HG03378 (cell line): ENCODE measurements around the gene TBC1D16.
"Not testable (repeated sequence)": the region's sequence is repeated elsewhere in the genome, so short reads cannot be mapped to it uniquely, and the experiment has no call there.

ENCODE experiments used
- ATAC-seq: cut with Tn5 transposase; IDR thresholded peaks from one replicate; pipeline ENCODE4 v1.9.1; 2021; ENCODE audit warnings: mild to moderate bottlenecking, moderate library complexity; ENCODE audit not compliant: unreplicated experiment

TBC1D16 gene

DNA sequence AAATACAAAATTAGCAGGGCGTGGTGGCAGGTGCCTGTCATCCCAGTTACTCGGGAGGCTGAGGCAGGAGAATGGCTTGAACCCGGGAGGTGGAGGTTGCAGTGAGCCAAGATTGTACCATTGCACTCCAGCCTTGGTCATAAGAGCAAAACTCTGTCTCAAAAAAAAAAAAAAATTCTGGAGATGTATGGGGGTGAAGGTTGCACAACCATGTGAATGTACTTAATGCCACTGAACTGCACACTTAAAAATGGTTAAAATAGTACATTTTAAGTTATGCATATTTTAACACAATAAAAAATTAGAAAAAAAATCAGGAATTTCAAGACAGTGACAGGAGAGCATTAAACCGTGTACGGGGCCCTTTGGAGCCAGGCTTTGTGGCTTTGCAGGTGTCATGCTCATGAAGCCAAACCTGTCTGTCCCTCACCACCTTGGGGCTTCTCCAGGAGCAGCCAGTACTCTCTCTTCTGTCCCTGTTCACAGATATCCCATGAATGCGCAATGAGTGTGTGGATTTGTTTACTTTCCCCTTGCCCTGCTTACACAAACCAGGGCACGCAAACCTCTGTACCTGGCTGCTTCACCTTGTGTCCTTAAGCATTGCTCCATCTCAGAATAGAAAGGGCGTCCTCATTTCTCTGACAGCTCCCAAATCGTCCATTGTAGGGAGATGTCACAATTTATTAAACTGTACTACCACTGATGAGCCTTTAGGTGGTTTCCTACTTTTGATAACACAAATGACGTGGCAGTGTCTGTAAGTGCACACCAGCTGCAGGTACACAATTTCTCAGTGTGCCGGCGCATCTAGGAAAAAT, 138.2 kb downstream of the TBC1D16 start:
- ATAC-seq, result no peak

DNA sequence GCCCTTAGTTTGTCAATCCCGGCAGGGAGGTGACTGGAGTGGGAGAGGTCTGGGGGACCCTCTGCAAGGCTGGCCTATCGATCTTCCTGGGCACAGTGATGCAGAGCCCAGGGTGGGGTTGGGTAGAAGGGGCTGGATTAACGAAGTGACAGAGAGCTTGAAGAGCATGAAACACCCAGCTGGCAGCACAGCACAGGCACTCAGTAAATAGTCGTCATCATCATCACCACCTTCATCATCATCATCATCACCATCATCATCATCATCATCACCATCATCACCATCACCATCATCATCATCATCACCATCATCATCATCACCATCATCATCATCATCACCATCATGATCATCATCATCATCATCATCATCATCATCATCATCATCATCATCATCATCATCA, 142.2 kb downstream of the TBC1D16 start:
- not testable (repeated sequence) for ATAC-seq

DNA sequence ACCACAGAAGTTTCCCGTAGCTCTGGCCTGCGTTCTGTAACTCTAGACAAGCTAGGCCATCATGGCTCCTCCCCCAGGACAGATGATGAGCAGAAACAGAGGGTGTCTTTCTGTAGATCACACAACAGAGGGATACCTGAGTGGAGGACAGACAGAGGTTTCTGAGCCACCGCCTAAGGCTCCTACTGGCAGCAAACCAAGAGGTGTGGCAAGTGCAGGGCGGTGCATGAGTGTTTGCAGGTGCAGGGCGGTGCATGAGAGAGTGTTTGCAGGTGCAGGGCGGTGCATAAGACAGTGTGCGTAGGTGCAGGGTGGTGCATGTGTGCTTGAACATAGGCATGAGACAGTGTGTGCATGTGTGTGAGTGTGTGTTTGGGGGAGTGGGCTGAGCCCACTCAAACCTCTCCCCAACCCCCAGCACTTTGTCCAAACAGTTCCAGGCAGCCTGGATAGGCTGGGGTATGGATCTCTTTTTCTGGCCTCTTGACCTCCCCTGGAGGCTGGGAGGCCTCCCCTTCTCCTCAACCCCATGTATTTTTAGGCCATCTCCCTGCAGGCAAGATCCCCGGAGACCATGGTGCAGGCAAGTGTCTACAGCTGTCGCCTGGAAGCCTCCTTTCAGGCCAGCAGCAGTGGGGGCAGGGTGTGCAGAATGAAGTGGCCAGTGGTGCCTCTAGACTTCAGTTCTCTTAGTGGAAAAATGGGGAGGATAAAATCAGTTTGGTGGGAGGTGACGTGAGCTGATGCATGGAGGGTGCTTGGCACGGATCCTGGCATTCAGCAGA, 143.0 kb downstream of the TBC1D16 start:
- ATAC-seq, result no peak

DNA sequence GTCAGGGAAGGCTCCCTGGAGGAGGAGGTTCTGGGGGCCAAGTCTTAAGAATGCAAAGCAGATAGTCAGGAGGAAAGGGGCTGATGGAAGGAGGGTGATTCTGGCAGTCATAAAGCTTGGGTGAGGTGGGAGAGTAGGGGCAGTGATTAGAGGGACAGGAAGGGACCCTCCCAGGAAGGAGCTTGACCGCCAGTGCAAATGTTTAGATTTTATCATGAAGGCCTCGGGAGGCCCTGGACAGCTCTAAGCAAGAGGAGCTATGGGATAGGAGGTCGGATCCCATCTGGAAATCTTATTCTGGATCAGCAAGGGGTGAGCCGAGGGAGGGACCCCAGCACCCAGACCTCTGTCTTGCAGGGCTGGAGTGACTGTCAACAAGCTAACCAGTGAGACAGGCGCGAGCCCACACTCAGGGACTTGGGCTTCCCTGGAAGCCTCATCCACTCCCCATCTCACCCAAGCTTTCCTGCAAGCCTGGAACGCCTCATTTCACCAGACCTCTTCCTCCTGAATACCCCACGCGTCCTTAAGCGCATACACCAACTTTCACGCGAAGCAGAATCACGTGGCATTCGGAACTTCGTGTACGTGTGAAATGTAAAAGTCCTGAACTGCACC, 144.4 kb downstream of the TBC1D16 start:
- ATAC-seq, result no peak

DNA sequence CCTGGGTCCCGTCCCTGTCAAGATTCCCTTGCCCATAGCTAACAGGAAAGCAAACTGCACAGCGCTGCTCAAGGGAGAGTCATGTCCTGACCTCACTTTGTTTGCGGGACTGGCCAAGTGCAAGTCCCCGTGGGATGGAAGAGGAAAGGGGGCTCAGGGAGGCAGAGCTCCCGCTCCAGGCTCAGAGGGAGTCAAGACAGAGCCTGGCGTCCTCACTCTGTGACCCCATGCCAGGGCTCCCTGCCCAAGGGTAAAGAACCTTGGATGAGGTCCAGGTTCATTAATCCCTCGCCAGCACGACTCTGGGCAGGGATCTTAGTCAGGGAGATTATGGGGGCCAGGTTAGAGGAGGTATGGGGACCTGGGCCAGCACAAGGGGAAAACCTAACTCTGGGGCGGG, 145.0 kb downstream of the TBC1D16 start:
- ATAC-seq, result no peak

DNA sequence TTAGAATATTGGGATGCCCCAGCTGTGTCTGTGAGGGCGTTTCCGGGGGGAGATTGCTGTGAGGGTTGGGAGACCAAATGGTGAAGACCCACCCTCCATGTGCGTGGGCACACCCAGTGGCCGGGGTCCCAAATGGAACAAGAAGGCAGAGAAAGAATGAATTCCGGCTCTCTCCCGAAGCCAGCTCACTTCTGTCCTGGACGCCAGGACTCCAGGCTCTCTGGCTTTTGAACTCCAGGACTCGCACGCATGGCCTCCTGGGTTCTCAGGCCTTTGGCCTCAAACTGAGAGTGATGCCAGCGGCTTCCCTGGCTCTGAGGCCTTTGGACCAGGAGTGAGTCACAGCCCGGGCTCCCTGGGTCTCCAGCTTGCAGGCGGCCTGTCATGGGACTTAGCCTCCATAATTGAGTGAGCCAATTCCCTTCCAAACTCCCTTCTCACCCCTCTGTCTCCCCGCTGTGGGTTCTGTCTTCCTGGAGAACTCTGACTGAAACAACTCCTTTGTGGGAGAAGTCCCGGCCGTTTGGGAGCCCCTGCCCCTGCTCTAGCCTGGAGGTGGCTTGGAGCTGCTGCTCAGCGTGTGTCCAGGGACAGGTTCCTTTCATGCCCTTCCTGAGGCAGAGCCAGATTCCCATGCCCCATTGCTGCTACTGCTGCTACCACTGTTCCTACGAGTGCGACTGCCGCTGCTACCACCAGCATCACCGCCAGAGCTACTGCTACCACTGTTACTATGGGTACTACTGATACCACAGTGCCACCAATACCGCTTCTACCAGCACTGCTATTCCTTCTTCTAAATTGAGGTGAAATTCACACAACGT, 146.6 kb downstream of the TBC1D16 start:
- ATAC-seq, result no peak

DNA sequence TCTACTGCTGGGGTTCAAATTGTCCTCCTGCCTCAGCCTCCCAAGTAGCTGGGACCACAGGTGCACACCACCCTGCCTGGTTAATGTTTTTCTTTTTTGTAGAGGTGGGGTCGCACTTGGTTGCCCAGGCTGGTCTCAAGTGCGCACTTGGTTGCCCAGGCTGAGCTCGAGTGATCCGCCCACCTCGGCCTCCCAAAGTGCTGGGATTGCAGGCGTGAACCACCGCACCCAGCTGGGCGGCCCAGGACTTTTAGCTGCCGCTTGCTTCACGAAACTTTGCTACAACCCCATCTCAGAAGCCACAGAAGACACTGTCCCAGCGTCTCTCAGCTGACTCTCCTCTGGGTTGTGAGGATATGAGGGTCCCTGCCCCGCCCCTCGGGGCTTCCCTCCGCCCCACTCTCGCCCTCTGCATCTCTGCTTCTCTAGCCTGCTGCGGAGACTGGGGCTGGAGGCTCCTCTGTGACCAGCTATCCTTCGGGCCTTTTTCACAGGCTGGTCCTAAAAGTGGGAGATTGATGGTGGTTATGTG, 147.6 kb downstream of the TBC1D16 start:
- ATAC-seq, result no peak

DNA sequence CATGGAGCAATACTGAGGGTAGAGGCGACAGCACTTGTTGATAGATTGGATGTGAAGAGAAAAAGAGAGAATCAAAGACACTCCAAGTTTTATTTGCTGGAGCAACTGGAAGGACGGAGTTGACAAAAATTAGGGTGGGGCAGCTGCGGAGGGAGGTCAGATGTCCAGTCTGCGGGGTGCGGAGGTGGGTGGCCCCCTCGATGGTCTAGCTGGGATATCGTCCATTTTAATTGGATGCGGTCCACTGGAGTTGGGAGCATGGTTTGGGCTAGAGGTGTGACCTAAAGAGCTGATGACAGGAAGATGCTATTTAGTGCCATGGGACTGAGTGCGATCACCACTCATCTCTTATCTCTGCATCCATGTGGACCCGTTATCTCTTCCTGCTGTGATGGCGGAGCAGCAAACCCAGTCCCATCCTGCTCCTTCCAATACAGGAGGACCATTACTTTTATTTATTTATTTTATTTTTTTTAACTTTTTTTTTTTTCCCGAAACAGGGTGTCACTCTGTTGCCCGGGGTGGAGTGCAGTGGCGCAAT, 148.2 kb downstream of the TBC1D16 start:
- ATAC-seq, result no peak

DNA sequence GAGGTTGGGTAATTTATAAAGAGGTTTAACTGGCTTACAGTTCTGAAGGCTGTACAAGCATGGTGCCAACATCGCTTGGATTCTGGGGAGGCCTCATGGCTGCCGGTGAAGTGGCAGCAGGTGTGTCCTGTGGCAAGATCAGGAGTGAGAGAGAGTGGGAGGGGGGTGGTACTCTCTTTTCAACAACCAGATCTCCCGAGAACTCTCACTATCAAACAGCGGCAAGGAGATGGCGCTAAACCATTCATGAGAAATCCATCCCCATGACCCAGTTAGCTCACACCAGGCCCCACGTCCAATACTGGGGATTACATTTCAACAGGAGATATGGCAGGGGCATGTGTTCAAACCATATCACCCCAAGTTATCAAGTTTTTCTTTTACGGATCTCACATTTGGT, 152.5 kb downstream of the TBC1D16 start:
- no peak for ATAC-seq
